ENCODE results near the gene HLA-F.

HLA-F gene

GRCh38 chr6:29759457-29759856, 36.2 kb downstream of the HLA-F start:
- no peak for TF ChIP-seq CTCF (IDR thresholded peaks at IDR 0.05; ENCODE audit: low read length, missing control alignments)
- no peak overlapping the region for H3K4me3 ChIP-seq (replicated peaks; ENCODE audit: low read depth, low read length)
- DNase-seq (ENCODE audit: low read depth) = no peak

- DNase-seq (ENCODE audit: low read depth) = no peak
- TF ChIP-seq CTCF (IDR thresholded peaks at IDR 0.05; ENCODE audit: low read length, missing control alignments) = no peak
- no peak overlapping the region for H3K4me3 ChIP-seq (replicated peaks; ENCODE audit: low read depth, low read length)
Measured at GRCh38 chr6:29760328-29760727, 37.1 kb downstream of the HLA-F start.

GRCh38 chr6:29762051-29762450, 38.8 kb downstream of the HLA-F start:
- TF ChIP-seq CTCF (IDR thresholded peaks at IDR 0.05; ENCODE audit: low read length, missing control alignments) = no peak
- no peak for DNase-seq (ENCODE audit: low read depth)
- no peak overlapping the region for H3K4me3 ChIP-seq (replicated peaks; ENCODE audit: low read depth, low read length)

- no peak for TF ChIP-seq CTCF (IDR thresholded peaks at IDR 0.05; ENCODE audit: low read length, missing control alignments)
- H3K4me3 ChIP-seq (replicated peaks; ENCODE audit: low read depth, low read length) = no peak overlapping the region
- DNase-seq (ENCODE audit: low read depth) = no peak
Measured at GRCh38 chr6:29762781-29763214, 39.6 kb downstream of the HLA-F start.

GRCh38 chr6:29763491-29764289, 40.5 kb downstream of the HLA-F start:
- H3K4me3 ChIP-seq (replicated peaks; ENCODE audit: low read depth, low read length) = no peak overlapping the region
- DNase-seq (ENCODE audit: low read depth) = peak; percentile 89

GRCh38 chr6:29764422-29765196, 41.4 kb downstream of the HLA-F start:
- DNase-seq (ENCODE audit: low read depth) = no peak
- TF ChIP-seq CTCF (IDR thresholded peaks at IDR 0.05; ENCODE audit: low read length, missing control alignments) = no peak
- H3K4me3 ChIP-seq (replicated peaks; ENCODE audit: low read depth, low read length) = no peak overlapping the region

More at GRCh38 chr6:29763491-29764289, 40.5 kb downstream of the HLA-F start:
- no peak for TF ChIP-seq CTCF (IDR thresholded peaks at IDR 0.05; ENCODE audit: low read length, missing control alignments)
